Measurements from ENCODE around the gene KRT35.

GRCh38 chr17:41433586-41433985, 47.4 kb downstream of the KRT35 start:
- TF ChIP-seq POLR2A (IDR thresholded peaks at IDR 0.05) (no peak), CTCF (IDR thresholded peaks at IDR 0.05 in 8 of 11, conservative IDR thresholded peaks at IDR 0.05 in 3 of 11) (no peak)

Measured in spleen (tissue), 7 donors.